HEK293T (cell line): ENCODE data around the gene PLA2R1.
"Not testable (repeated sequence)": the region's sequence is repeated elsewhere in the genome, so short reads cannot be mapped to it uniquely, and the experiment has no call there.

Experiments used
- CTCF ChIA-PET: fragments of 350-600 bp; formaldehyde crosslinking; extraction: SDS; loops from one replicate; lab custom pipeline; 2021; ENCODE audit warnings: antibody characterized with exemption, inconsistent platforms; lab: Yijun Ruan, JAX
- POLR2A ChIA-PET: fragments of 350-600 bp; formaldehyde crosslinking; extraction: SDS; loops from one replicate; lab custom pipeline; 2020; ENCODE audit warnings: antibody characterized with exemption, inconsistent platforms; lab: Yijun Ruan, JAX
- DNase-seq: peaks from one replicate; pipeline ENCODE4 v3.0.0; 2012; ENCODE audit warnings: mixed read lengths; ENCODE audit errors: extremely low spot score
- ARNT ChIP-seq: fragments of 450-650 bp; IDR thresholded peaks from 2 replicates; pipeline ENCODE4 v1.6.1; 2017; ENCODE audit warnings: mild to moderate bottlenecking
- BHLHE40 ChIP-seq: fragments of 450-650 bp; IDR thresholded peaks from 2 replicates; pipeline ENCODE4 v1.6.1; 2016; ENCODE audit warnings: mild to moderate bottlenecking, moderate library complexity, borderline replicate concordance
- CTBP1 ChIP-seq: fragments of 450-650 bp; IDR thresholded peaks from 2 replicates; pipeline ENCODE4 v1.6.1; 2016; ENCODE audit warnings: borderline replicate concordance
- ELF4 ChIP-seq: fragments of 450-650 bp; IDR thresholded peaks from 2 replicates; pipeline ENCODE4 v1.6.1; 2017; ENCODE audit warnings: antibody characterized with exemption
- FOXA1 ChIP-seq: fragments of 450-650 bp; IDR thresholded peaks from 2 replicates; pipeline ENCODE4 v1.6.1; 2016; ENCODE audit warnings: mild to moderate bottlenecking
- FOXK2 ChIP-seq: fragments of 450-650 bp; IDR thresholded peaks from 2 replicates; pipeline ENCODE4 v1.6.1; 2016; ENCODE audit warnings: mild to moderate bottlenecking
- FOXM1 ChIP-seq: fragments of 450-650 bp; IDR thresholded peaks from 2 replicates; pipeline ENCODE4 v1.6.1; 2017; ENCODE audit warnings: mild to moderate bottlenecking, borderline replicate concordance
- HDGF ChIP-seq: fragments of 450-650 bp; IDR thresholded peaks from 2 replicates; pipeline ENCODE4 v1.6.1; 2017; ENCODE audit warnings: antibody characterized with exemption, borderline replicate concordance
- L3MBTL2 ChIP-seq: fragments of 450-650 bp; conservative IDR thresholded peaks from 2 replicates; pipeline ENCODE4 v1.6.1; 2016; ENCODE audit warnings: mild to moderate bottlenecking
- LEF1 ChIP-seq: fragments of 450-650 bp; IDR thresholded peaks from 2 replicates; pipeline ENCODE4 v1.6.1; 2017; ENCODE audit warnings: mild to moderate bottlenecking, borderline replicate concordance
- NFRKB ChIP-seq: fragments of 450-650 bp; IDR thresholded peaks from 2 replicates; pipeline ENCODE4 v1.6.1; 2016; ENCODE audit warnings: mild to moderate bottlenecking, moderate library complexity
- SP1 ChIP-seq: fragments of 450-650 bp; IDR thresholded peaks from 2 replicates; pipeline ENCODE4 v1.6.1; 2017
- SUZ12 ChIP-seq: fragments of 450-650 bp; IDR thresholded peaks from 2 replicates; pipeline ENCODE4 v1.6.1; 2016; ENCODE audit warnings: mild to moderate bottlenecking
- TARDBP ChIP-seq: fragments of 450-650 bp; IDR thresholded peaks from 2 replicates; pipeline ENCODE4 v1.6.1; 2016
- ZNF384 ChIP-seq: fragments of 450-650 bp; IDR thresholded peaks from 2 replicates; pipeline ENCODE4 v1.6.1; 2016
- TF ChIP-seq, protein P1 (sequence below): fragments of 450-650 bp; IDR thresholded peaks from 2 replicates; pipeline ENCODE4 v1.6.1; 2016

Gene PLA2R1

DNA sequence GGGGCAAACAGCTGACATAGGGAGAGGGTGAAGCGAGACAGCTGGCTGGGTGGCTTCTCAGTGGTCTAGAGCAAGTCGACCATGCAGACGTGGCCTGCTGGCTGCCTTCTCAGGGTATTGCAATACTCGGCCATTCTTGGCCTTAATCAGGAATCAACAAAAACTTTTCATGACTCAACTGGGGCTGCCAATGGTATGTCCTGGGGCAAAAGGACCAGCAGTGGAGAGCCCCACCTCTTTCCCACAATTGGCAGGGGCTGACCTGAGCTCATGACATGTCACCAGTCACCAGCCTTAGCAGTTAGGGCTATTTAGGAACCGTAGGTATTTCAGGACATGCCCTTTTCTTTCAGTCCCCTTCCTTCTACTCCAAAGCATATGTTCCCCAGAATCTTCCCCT is 19.1 kb downstream of the PLA2R1 start:
- TF ChIP-seq BHLHE40 (no peak), FOXM1 (no peak), FOXK2 (no peak), ARNT (no peak), NFRKB (no peak), ZNF384 (no peak), TARDBP (no peak)
- TF ChIP-seq, protein P1, sequence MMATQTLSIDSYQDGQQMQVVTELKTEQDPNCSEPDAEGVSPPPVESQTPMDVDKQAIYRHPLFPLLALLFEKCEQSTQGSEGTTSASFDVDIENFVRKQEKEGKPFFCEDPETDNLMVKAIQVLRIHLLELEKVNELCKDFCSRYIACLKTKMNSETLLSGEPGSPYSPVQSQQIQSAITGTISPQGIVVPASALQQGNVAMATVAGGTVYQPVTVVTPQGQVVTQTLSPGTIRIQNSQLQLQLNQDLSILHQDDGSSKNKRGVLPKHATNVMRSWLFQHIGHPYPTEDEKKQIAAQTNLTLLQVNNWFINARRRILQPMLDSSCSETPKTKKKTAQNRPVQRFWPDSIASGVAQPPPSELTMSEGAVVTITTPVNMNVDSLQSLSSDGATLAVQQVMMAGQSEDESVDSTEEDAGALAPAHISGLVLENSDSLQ: no peak
- DNase-seq: no peak
- ChIA-PET CTCF (no interaction called here), POLR2A (no interaction called here)

DNA sequence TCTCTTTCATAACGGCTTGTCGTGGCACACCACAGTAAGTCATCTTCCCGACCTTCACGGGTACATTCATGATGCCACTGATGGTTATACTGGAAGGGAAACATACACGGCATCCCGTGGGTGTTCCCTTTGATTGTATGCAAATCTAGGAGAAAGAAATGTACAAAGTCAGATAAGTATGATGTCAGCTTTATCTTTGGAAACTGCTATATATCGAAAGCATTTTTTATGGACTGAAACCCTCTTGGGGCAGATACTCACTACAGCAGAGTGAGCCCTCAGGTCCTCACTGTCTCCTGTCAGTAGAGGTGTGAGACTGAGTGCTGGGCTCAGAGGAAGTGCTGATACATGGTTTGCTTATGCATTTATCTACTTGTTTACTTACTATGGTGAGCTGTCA is 20.4 kb downstream of the PLA2R1 start:
- ChIA-PET POLR2A (no interaction called here), CTCF (no interaction called here)
- DNase-seq: no peak
- TF ChIP-seq HDGF (no peak), FOXA1 (no peak), LEF1 (no peak), L3MBTL2 (no peak), ELF4 (no peak), TARDBP (no peak)

DNA sequence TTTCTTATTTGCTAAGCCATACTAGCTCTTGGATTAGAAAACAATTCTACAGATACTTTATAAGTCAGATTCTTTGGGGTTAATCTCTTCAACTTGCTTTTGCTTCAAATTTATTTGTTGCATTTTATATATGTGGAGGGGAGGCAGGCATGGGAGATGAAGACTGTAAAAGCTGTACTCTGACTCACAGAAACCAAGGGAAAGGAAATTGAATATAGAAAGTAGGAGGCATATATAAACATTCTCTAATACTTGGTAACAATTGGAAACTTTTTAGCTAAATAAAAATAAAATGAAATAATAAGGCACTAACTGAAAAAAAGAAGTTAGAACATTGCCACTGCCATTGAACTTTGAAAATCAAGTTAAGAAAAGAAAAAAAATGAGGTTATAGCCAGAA is 21.3 kb downstream of the PLA2R1 start:
- CTCF ChIA-PET: no interaction called here
- DNase-seq: no peak
- TF ChIP-seq ELF4: no peak
- TF ChIP-seq NFRKB: no peak
- no peak for TF ChIP-seq TARDBP
- TF ChIP-seq FOXA1: no peak
- TF ChIP-seq ARNT: no peak
- no peak for TF ChIP-seq LEF1
- no peak for TF ChIP-seq SUZ12
- TF ChIP-seq, protein P1: no peak
- TF ChIP-seq FOXM1: no peak
- no peak for TF ChIP-seq BHLHE40
- no peak for TF ChIP-seq L3MBTL2
- TF ChIP-seq SP1: no peak
- TF ChIP-seq CTBP1: no peak
- no peak for TF ChIP-seq ZNF384
- TF ChIP-seq FOXK2: no peak
- no peak for TF ChIP-seq HDGF
- POLR2A ChIA-PET: no interaction called here

DNA sequence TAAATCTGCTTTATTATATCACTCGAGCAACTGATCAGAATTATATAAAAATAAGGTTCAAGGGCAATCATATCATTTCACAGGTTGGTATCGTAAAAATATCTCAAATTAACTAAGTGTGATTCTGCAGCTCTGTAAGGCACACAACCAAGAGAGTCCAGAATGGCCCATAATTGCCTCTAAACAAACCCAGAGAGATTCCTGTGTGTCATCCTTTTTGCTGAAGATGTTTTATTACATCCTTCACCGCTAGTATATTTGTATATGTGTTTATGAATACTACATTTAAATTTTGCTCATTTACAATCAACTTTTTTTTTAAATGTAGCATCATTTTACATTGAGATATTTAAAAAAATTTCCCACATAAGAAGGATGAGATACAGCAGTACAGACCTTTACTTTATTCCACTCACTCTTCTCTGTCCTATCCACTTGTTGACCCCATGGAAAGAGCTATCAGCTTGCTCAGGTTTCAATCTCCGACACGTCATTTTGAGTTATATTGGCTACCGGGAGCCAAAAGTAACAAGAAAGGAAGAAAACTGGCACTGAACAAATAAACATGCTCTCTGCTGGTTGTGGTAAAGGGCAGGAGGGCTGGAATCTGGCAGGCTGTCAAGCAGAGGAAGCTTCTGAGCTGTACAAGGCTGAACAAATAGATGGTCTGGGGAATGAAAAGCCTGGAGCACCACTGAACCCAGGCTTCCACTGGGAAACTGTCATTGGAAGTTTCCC is 23.1 kb downstream of the PLA2R1 start:
- no peak for DNase-seq
- POLR2A ChIA-PET: interaction anchor here (0.7 kb wide), 1 partner anchor 15 kb away, joined by 3 read pairs; no protein-coding TSS in a partner anchor
- no peak for TF ChIP-seq BHLHE40
- TF ChIP-seq FOXM1: no peak
- no peak for TF ChIP-seq L3MBTL2
- TF ChIP-seq, protein P1: peak; percentile 61
- no peak for TF ChIP-seq SP1
- no peak for TF ChIP-seq FOXK2
- no peak for TF ChIP-seq ARNT
- CTCF ChIA-PET: no interaction called here

DNA sequence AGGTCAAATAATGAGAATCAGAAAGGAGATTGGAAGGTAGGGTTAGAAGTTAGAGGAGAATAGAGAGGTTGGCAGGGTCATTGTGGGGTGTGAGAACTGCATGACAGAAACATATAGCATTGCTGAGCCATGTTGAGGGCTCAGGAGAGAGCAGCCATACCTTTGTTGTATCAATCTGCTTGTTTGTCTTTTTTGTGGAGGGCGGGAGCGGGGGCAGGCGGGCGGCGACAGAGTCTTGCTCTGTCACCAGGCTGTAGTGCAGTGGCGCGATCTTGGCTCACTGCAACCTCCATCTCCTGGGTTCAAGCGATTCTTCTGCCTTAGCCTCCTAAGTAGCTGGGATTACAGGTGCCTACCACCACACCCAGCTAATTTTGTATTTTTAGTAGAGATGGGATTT is 23.8 kb downstream of the PLA2R1 start:
- CTCF ChIA-PET, POLR2A ChIA-PET, DNase-seq: not testable (repeated sequence)

- TF ChIP-seq LEF1 (no peak), ARNT (no peak), CTBP1 (no peak), FOXA1 (no peak), ELF4 (no peak), SUZ12 (no peak), L3MBTL2 (no peak), ZNF384 (no peak), NFRKB (no peak), TARDBP (no peak), HDGF (no peak), FOXM1 (no peak)
- TF ChIP-seq, protein P1: no peak
- ChIA-PET POLR2A (no interaction called here), CTCF (no interaction called here)
- no peak for DNase-seq
These were observed 25.7 kb downstream of the PLA2R1 start for GRCh38 chr2:160036736-160037135.

DNA sequence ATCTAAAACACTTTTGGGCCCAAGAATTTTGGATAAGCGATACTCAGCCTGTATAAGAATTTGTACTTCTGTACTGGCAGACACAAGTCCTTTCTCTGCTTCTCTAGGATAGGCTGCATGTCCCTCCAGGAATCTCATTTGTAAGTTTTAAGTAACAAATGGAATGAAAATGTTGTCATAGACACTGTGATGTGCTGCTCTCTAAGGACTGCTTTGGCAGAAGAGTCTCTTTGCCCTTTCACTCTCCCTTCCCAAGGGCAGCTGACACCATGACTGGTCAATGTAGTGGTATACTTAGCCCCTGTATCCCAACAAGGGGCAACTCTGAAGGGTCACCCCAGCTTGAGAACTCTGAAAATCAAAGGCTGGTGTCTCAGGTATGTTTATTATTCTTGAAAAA is 27.3 kb downstream of the PLA2R1 start:
- DNase-seq: no peak
- CTCF ChIA-PET: no interaction called here
- TF ChIP-seq NFRKB: no peak
- no peak for TF ChIP-seq L3MBTL2
- no peak for TF ChIP-seq FOXM1
- no peak for TF ChIP-seq LEF1
- no peak for TF ChIP-seq TARDBP
- no peak for TF ChIP-seq SUZ12
- no peak for TF ChIP-seq ARNT
- TF ChIP-seq CTBP1: no peak
- TF ChIP-seq, protein P1: no peak
- TF ChIP-seq ZNF384: no peak
- TF ChIP-seq ELF4: no peak
- TF ChIP-seq HDGF: no peak
- TF ChIP-seq BHLHE40: no peak
- TF ChIP-seq FOXK2: no peak
- TF ChIP-seq FOXA1: no peak
- TF ChIP-seq SP1: no peak
- POLR2A ChIA-PET: no interaction called here
